GM12878 (cell line): ENCODE results near the gene SELENOS.
A peak's percentile ranks its signal among the peaks of the same experiment; 100 is the strongest.

Experiments used
- BCL11A ChIP-seq: IDR thresholded peaks from 2 replicates; pipeline ENCODE4 v1.6.1; 2011; ENCODE audit warnings: low read depth, low read length
- BMI1 ChIP-seq: fragments of 450-650 bp; IDR thresholded peaks from 2 replicates; pipeline ENCODE4 v1.6.1; 2016; ENCODE audit warnings: mild to moderate bottlenecking, moderate library complexity, borderline replicate concordance
- EZH2 ChIP-seq: IDR thresholded peaks from 2 replicates; pipeline ENCODE4 v1.6.1; 2012; ENCODE audit warnings: low read depth, mild to moderate bottlenecking, control low read depth, inconsistent platforms, low read length, borderline replicate concordance; ENCODE audit not compliant: control insufficient read depth
- FOXM1 ChIP-seq: IDR thresholded peaks from 2 replicates; pipeline ENCODE4 v1.6.1; 2012; ENCODE audit warnings: low read depth, mild to moderate bottlenecking, inconsistent platforms, low read length, moderate library complexity
- KLF5 ChIP-seq: fragments of 450-650 bp; IDR thresholded peaks from 2 replicates; pipeline ENCODE4 v1.6.1; 2014; ENCODE audit warnings: mild to moderate bottlenecking; ENCODE audit not compliant: partially characterized antibody
- POLR2A ChIP-seq: IDR thresholded peaks from 2 replicates; pipeline ENCODE4 v1.6.1; 2011; ENCODE audit warnings: low read depth, mild to moderate bottlenecking, low read length
- RAD21 ChIP-seq: IDR thresholded peaks from 2 replicates; pipeline ENCODE4 v1.6.1; 2011; ENCODE audit warnings: mild to moderate bottlenecking, low read depth, low read length, moderate library complexity; ENCODE audit not compliant: insufficient read depth
- ZNF384 ChIP-seq: IDR thresholded peaks from 2 replicates; pipeline ENCODE4 v1.6.1; 2012; ENCODE audit warnings: low read depth, mild to moderate bottlenecking, low read length, improper control_type of control experiment, borderline replicate concordance
- ZNF592 ChIP-seq: fragments of 450-650 bp; IDR thresholded peaks from 2 replicates; pipeline ENCODE4 v1.6.1; 2017; ENCODE audit warnings: mild to moderate bottlenecking, moderate library complexity
- ZZZ3 ChIP-seq: IDR thresholded peaks from 2 replicates; pipeline ENCODE4 v1.6.1; 2011; ENCODE audit warnings: low read depth; ENCODE audit not compliant: control insufficient read depth, insufficient read length
- TF ChIP-seq, protein P1 (sequence below), 3 experiments: IDR thresholded peaks in 2 of 3; conservative IDR thresholded peaks in 1 of 3; 2 replicates each; pipeline ENCODE4 v1.5.1; 2011; ENCODE audit warnings: low read depth in 3 of 3, low read length in 3 of 3, mild to moderate bottlenecking in 3 of 3, control low read depth in 2 of 3, moderate library complexity in 2 of 3, inconsistent platforms in 1 of 3, mixed read lengths in 1 of 3; ENCODE audit not compliant: control insufficient read depth in 2 of 3, insufficient read depth in 1 of 3; ENCODE audit errors: extremely low read depth in 1 of 3

- TF ChIP-seq FOXM1 (no peak), ZNF384 (no peak), ZZZ3 (no peak), ZNF592 (no peak), RAD21 (no peak), POLR2A (peak; percentile 38; the same call in 1 of the 2 replicates), EZH2 (no peak), BMI1 (no peak), BCL11A (no peak), KLF5 (no peak)
- TF ChIP-seq, protein P1, sequence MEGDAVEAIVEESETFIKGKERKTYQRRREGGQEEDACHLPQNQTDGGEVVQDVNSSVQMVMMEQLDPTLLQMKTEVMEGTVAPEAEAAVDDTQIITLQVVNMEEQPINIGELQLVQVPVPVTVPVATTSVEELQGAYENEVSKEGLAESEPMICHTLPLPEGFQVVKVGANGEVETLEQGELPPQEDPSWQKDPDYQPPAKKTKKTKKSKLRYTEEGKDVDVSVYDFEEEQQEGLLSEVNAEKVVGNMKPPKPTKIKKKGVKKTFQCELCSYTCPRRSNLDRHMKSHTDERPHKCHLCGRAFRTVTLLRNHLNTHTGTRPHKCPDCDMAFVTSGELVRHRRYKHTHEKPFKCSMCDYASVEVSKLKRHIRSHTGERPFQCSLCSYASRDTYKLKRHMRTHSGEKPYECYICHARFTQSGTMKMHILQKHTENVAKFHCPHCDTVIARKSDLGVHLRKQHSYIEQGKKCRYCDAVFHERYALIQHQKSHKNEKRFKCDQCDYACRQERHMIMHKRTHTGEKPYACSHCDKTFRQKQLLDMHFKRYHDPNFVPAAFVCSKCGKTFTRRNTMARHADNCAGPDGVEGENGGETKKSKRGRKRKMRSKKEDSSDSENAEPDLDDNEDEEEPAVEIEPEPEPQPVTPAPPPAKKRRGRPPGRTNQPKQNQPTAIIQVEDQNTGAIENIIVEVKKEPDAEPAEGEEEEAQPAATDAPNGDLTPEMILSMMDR (IDR thresholded peaks at IDR 0.05 in 2 of 3, conservative IDR thresholded peaks at IDR 0.05 in 1 of 3; ENCODE audit: control insufficient read depth in 2 of 3, extremely low read depth in 1 of 3, insufficient read depth in 1 of 3, low read depth in 3 of 3, low read length in 3 of 3): peak in 1 of 3 experiments; percentile 24; a peak in 1 of 6 replicates
Observed at GRCh38 chr15:101320501-101321052, 43.3 kb upstream of the SELENOS start.
